HEK293T (cell line): ENCODE data around the gene KCNJ5.

Source experiments
- BHLHE40 ChIP-seq: fragments of 450-650 bp; IDR thresholded peaks from 2 replicates; pipeline ENCODE4 v1.6.1; 2016; ENCODE audit warnings: mild to moderate bottlenecking, moderate library complexity, borderline replicate concordance
- CTBP1 ChIP-seq: fragments of 450-650 bp; IDR thresholded peaks from 2 replicates; pipeline ENCODE4 v1.6.1; 2016; ENCODE audit warnings: borderline replicate concordance
- ELF4 ChIP-seq: fragments of 450-650 bp; IDR thresholded peaks from 2 replicates; pipeline ENCODE4 v1.6.1; 2017; ENCODE audit warnings: antibody characterized with exemption
- FOXA1 ChIP-seq: fragments of 450-650 bp; IDR thresholded peaks from 2 replicates; pipeline ENCODE4 v1.6.1; 2016; ENCODE audit warnings: mild to moderate bottlenecking
- FOXK2 ChIP-seq: fragments of 450-650 bp; IDR thresholded peaks from 2 replicates; pipeline ENCODE4 v1.6.1; 2016; ENCODE audit warnings: mild to moderate bottlenecking
- FOXM1 ChIP-seq: fragments of 450-650 bp; IDR thresholded peaks from 2 replicates; pipeline ENCODE4 v1.6.1; 2017; ENCODE audit warnings: mild to moderate bottlenecking, borderline replicate concordance
- HDGF ChIP-seq: fragments of 450-650 bp; IDR thresholded peaks from 2 replicates; pipeline ENCODE4 v1.6.1; 2017; ENCODE audit warnings: antibody characterized with exemption, borderline replicate concordance
- L3MBTL2 ChIP-seq: fragments of 450-650 bp; conservative IDR thresholded peaks from 2 replicates; pipeline ENCODE4 v1.6.1; 2016; ENCODE audit warnings: mild to moderate bottlenecking
- LEF1 ChIP-seq: fragments of 450-650 bp; IDR thresholded peaks from 2 replicates; pipeline ENCODE4 v1.6.1; 2017; ENCODE audit warnings: mild to moderate bottlenecking, borderline replicate concordance
- PKNOX1 ChIP-seq: fragments of 450-650 bp; IDR thresholded peaks from 2 replicates; pipeline ENCODE4 v1.6.1; 2016
- SP1 ChIP-seq: fragments of 450-650 bp; IDR thresholded peaks from 2 replicates; pipeline ENCODE4 v1.6.1; 2017
- TARDBP ChIP-seq: fragments of 450-650 bp; IDR thresholded peaks from 2 replicates; pipeline ENCODE4 v1.6.1; 2016
- ZNF384 ChIP-seq: fragments of 450-650 bp; IDR thresholded peaks from 2 replicates; pipeline ENCODE4 v1.6.1; 2016

GRCh38 chr11:128940156-128940555 is 49.0 kb downstream of the KCNJ5 start:
- TF ChIP-seq CTBP1 (no peak), ELF4 (no peak), ZNF384 (no peak), SP1 (no peak), FOXA1 (no peak), HDGF (no peak), BHLHE40 (no peak), FOXK2 (no peak), LEF1 (no peak), TARDBP (no peak), FOXM1 (no peak), L3MBTL2 (no peak), PKNOX1 (no peak)
